NCI-H187 treated with DMSO at 0.1 percent for 48 hours (cell line): ENCODE results near the gene UBR1.
"Not testable (repeated sequence)": the region's sequence is repeated elsewhere in the genome, so short reads cannot be mapped to it uniquely, and the experiment has no call there.

Experiments used
- DNase-seq: peaks from one replicate; lab custom pipeline; 2025; lab: John Stamatoyannopoulos, UW

The UBR1 gene

DNA sequence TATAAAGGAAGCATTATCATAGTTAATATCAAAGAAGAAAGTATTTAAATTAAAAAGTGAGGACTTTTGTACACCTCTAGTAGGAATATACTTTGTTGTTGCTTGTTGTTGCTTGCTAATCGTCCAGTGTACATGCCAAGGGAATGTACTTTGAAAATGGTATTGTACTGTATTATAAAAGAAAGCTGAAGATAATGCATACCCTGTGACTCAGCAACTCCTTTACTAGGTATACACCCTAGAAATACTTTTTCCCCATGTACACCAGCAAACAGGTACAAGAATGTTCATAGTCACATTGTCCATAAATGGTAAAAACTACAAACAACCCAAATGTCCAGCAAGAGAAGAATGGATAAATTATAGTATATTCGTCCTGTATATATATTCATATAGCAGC, 197.3 kb downstream of the UBR1 start:
- no peak for DNase-seq

DNA sequence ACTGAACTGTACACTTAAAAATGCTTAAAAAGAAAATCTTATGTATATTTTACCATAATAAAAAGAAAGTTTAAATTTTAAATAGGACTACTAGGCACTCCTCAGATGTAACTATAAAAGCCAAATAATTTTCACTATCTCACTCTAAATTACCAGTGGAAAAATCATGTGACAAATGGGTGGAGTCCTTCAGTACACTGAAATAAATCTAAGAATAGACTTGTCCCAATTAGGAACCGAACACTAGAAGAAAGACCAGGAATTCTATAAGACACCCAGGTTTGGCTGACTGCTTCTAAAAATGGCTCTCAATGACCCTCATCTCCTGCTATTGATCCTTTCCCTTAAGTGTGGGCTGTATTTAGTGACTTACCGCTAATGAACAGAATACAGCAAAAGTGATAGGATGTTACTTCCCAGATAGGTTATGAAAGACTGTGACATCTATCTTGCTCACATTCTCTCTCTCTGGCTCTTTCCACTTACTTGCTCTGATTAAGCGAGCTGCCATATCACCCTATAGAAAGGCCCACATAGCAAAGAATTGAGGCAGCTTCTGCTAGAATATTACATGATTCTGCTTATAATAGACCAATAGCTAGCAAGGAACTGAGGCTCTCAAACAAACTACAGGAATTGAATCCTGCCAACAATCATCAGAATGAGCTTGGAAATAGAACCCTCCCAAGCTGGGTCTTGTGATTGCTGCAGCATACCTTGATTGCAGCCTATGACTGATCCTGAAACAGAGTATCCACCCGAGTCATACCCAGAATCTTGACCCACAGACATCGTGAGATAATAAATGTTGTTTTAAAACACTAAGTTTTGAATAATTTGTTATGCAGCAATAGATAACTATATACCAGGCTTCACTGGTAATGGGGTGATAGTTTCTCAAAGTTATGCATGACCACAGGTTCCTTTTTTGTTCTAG, 202.2 kb downstream of the UBR1 start:
- no peak for DNase-seq

DNA sequence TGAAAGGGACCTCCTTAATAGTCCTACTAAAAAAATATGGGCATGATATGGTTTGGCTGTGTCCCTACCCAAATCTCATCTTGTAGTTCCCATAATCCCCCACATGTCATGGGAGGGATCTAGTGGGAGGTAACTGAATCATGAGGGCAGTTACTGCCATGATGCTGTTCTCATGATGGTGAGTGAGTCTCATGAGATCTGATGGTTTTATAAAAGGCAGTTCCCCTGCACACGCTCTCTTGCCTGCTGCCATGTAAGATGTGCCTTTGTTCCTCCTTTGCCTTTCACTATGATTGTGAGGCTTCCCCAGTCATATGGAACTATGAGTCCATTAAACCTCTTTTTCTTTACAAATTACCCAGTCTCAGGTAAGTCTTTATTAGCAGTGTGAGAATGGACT, 211.9 kb downstream of the UBR1 start:
- DNase-seq = not testable (repeated sequence)
